NCI-H2029 (cell line): ENCODE measurements around the gene RTN3.
A peak's percentile ranks its signal among the peaks of the same experiment; 100 is the strongest.
"Not testable (repeated sequence)": the region's sequence is repeated elsewhere in the genome, so short reads cannot be mapped to it uniquely, and the experiment has no call there.

Source experiments
- DNase-seq: peaks from one replicate; lab custom pipeline; 2025; lab: John Stamatoyannopoulos, UW

Gene RTN3

GRCh38 chr11:63683133-63683991 lies 2.1 kb downstream of the RTN3 start:
- DNase-seq: no peak

GRCh38 chr11:63685158-63685721 lies 3.9 kb downstream of the RTN3 start:
- DNase-seq: not testable (repeated sequence)

DNA sequence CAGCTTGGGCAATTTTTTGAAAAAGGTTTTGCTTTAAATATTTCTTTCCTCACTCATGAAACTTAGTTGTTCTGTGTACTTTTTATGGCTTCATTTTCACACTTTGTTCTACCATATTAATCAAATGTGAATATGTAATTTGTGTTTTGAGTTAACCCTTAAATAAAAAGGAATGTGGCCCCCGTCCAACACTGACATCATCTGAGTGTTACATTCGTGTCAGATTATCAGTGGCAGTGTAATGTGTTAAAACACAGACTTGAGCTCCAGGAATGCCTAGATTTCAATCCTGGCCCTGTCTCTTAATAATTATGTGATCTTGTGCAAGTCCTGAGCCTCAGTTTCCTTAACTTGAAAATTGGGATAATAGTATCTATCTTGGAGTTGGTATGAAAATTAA lies 5.6 kb downstream of the RTN3 start:
- no peak for DNase-seq

DNA sequence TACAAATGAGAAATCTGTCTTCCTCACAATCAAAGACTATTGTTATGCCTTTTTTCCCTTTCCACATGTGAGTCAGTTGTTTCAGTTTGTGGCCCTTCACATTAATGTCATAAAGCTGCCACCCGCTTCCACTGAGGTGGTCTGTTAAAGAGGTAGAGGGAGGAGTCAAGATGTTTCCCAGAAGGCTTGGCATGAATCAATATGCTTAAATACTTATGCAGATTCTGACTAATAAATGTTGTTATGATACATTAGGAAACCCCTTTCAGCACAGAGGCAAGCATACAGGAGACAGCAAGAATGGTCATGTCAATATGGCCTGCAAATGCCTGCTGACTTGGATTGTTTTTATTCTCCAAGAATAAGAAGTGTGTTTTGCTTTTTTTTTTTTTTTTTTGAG lies 6.5 kb downstream of the RTN3 start:
- no peak for DNase-seq

DNA sequence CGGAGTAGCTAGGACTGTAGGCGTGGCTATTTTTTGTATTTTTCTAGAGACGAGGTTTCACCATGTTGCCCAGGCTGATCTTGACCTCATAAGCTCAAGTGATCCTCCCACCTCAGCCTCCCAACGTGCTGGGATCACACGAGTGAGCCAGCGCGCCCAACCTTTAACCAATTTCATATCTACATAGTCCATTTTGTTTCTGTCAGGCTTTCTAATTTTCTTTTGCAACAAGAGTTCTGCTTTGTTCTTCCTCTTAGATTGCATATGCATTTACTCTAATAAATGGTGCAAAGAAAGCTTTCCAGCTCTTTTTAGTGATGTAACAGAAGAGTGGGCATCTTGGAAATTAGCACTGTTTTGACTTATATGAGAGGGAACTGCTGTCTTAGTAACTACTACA lies 13.3 kb downstream of the RTN3 start:
- DNase-seq: no peak

DNA sequence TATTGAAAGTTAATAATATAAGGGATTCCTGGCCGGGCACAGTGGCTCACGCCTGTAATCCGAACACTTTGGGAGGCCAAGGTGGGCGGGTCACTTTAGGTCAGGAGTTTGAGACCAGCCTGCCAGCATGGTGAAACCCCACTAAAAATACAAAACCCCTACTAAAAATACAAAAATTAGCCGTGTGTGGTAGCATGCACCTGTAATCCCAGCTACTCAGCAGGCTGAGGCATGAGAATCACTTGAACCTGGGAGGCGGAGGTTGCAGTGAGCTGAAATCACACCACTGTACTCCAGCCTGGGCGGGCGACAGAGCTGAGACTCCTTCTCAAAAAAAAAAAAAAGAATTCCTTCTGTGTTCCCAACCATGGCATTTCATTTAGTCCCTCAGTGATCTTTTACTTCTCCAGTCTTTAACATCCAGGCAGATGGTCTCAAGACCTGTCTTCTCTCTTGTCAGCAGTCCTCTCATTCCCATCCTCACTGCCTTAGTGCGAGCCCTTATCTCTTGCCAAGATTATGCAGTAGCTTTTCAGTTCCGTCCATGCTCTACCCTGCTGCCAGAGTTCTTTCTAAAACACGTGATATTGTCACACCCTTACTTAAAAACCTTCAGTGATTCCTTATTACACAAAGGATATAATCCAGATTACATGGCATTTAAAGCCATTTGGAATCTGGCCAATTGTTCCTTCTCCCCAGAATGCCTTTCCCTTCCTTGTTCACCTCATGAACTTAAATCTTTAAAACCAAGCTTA lies 17.9 kb downstream of the RTN3 start:
- no peak for DNase-seq

GRCh38 chr11:63699896-63700295 lies 18.6 kb downstream of the RTN3 start:
- no peak for DNase-seq

DNA sequence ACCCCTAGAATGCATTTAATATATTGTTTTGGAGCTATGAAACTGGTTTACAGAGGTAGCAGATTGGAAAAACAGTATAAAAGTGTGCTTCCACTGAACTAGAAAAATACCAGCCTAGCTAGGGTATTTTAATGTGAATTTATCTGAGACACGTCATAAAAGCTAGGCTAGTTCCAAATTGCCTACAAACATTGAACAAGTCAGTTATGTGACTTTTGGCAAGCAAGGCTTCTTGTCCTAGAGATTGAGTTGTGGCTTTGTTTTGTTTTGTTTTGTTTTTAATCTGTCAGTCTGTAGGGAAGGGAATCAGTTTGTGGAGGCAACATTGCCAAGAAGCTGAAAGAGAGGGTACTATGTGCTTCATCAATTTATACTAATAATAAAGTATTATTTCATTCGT lies 24.2 kb downstream of the RTN3 start:
- DNase-seq: no peak

DNA sequence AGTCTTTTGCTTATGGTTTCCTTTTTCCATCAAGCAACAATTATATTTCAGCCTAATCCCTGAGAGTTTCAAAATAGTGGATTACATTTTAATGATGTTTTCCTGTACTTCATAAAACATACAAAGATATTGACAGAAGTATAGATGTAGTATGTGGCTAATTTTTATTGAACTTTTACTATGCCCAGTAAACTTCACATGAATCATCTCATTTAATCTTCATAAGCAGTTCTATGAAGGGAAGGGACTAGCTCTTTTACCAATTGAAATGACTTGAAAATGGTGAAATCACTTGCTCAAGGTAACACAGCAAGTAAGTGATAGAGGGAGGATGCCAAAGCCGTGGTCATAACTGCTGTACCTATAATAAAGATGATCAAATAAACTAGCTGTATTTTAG lies 27.5 kb downstream of the RTN3 start:
- no peak for DNase-seq

DNA sequence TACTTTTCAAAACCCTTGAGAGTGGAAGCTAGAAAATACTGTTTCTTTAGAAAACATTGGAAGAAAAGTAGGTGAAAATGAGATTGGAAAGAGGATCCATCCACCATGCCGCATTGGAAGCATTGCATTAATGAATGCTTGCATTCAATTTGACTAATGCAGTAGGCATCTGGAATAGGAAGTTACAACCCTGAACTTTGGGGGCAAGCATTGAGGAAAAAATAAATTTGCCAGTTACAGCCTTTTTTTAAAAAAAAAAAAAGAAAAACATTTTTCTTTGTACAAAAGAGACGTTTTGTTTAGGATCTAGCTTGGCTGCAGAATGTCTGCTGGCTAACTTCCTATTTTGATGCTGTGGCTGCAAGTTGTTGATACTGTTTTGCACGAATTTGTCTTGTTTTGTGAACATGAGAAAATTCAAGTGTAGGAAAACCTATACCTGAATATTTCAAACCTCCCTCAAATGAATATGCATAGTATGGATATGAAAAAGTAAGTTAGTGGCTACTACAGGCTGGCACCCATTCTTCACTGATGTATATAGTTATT lies 28.1 kb downstream of the RTN3 start:
- DNase-seq: no peak

GRCh38 chr11:63710476-63711217 lies 29.3 kb downstream of the RTN3 start:
- DNase-seq: no peak

DNA sequence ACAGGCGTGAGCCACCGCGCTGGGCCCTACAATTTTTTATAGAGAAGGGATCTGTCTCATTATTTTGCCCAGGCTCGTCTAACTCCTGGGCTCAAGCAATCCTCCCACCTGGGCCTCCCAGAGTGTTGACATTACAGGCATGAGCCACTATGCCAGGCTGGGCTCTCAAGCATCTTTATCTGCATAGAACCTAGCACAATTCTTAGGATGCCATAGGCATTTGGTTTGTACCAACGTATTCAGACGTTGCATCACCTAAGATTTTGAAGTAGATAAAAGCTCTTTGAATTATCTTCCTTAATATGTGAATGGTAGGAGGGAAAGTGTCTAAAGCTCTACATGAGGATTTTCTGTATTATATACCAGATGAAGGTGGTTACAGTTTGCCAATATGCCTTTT lies 30.5 kb downstream of the RTN3 start:
- DNase-seq: no peak

GRCh38 chr11:63713766-63714165 lies 32.5 kb downstream of the RTN3 start:
- DNase-seq: no peak

DNA sequence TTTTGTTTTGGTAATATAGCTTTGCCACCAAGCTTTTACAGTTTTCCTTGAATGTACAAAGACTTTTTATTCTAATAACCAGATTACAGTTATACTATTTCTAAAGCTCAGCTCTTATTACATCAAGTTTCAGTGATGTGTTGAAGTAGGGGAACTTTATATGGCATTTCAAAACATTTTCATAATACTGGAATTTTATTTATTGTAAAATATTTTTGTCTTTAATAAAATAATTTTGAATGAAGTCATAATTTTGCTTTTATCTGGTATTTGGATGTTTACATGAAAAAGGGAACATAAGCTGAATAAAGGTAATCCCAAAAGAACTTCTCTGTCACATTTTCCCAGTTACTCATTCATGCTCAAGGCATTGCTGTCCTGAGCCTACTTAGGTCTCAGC lies 34.7 kb downstream of the RTN3 start:
- DNase-seq: no peak

GRCh38 chr11:63719001-63719400 lies 37.7 kb downstream of the RTN3 start:
- DNase-seq: no peak

DNA sequence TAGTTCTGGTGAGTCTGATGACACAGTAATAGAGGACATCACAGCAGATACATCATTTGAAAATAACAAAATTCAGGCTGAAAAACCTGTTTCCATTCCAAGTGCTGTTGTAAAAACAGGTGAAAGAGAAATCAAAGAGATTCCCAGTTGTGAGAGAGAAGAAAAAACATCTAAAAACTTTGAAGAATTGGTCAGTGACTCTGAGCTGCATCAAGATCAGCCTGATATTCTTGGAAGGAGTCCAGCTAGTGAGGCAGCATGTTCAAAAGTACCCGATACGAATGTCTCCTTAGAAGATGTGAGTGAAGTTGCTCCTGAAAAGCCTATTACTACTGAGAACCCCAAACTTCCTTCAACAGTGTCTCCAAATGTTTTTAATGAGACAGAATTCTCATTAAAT lies 38.7 kb downstream of the RTN3 start:
- DNase-seq: no peak

DNA sequence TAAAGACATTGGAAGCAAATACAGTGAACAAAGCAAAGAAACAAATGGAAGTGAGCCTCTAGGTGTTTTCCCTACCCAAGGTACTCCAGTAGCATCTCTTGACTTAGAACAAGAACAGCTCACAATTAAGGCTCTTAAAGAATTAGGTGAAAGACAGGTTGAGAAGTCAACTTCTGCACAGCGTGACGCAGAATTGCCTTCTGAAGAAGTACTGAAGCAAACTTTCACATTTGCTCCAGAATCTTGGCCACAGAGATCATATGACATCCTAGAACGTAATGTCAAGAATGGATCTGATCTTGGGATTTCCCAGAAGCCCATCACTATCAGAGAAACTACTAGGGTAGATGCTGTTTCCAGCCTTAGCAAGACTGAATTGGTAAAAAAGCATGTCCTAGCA lies 39.3 kb downstream of the RTN3 start:
- DNase-seq: no peak

DNA sequence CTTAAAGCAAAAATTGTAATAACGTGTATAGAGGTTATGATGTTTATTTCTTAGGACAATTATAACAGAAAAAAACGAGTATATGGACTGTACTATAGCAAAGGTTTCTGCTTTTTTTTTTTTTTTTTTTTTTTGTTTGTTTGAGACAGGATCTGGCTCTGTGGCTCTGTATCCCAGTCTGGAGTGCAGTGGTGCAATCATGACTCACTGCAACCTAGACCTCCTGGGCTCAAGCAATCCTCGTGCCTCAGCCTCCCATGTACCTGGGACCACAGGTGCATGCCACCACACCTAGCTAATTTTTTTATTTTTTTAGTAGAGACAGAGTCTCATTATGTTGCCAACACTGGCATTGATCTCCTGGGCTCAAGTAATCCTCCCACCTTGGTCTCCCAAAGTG lies 48.0 kb downstream of the RTN3 start:
- DNase-seq: no peak

DNA sequence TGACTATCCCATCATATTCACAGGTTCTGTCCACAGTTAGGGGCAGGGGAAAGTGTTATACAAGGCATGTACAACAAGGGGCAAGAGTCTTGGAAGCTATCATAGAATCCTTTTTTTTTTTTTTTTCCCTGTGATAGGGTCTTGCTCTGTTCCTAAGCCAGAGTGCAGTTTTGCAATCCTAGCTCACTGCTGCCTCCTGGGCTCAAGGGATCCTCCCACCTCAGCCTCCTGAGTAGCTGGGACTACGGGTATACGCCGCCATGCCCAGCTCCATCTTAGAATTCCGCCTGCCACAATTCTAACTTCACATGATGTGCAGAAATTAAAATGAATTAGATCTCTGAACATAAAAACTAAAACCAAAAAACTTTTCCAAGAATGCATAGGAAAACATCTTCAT lies 55.6 kb downstream of the RTN3 start:
- no peak for DNase-seq

DNA sequence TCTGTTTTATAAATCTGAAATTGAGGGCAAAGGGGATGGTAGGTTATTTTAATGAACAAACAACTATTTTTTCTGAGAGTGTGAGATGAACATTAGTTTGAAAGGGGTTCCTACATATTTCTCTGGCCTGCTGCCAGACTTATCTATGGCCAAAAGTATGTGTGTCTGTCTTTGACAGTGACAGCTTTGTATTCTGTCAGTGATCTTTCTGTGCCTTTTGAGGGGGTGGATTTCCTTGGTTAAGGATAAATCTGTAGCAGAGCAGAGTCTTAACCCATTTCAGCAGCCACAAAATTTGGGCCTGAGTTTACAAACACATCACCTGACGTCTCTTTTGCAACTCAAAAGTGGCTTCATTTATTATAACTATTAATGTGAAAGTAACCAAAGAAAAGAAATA lies 56.4 kb downstream of the RTN3 start:
- no peak for DNase-seq

DNA sequence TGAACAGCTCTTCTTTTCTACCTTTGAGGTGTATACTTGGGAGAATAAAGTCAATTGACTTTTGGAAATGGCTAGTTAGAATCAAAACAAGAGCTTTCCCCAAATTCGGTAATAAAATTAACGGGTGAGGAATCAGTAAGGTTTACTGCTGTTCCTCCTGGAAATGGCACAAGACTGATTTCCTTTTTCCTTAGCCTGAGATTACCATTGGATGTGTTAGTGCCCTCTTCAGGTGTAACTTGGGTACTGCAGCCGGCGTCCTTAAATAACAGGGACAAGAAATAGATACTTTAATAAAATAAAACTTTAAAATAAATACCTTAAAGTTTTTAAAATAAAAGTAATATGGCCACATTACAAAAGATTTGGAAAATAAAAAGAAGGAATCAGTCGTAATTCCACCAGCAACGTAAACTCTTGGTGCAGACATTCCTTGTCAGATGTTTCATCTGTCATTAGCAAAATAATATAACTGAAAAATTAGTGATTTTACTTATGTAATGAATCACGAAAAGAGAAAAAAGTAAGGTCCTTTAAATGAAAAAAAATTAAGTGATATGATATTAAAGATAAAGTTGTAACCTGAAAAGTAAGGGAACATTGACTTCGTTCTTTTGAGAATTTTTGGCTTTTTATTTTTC lies 57.5 kb downstream of the RTN3 start:
- peak; percentile 51 for DNase-seq
